ENCODE results near the gene MAN1A1.

GRCh38 chr6:119345114-119345513, 4.4 kb downstream of the MAN1A1 start:
- TF ChIP-seq RAD21 (IDR thresholded peaks at IDR 0.05; ENCODE audit: low read depth) (no peak), REST (IDR thresholded peaks at IDR 0.05; ENCODE audit: low read depth) (no peak), EGR1 (IDR thresholded peaks at IDR 0.05) (no peak), CEBPB (IDR thresholded peaks at IDR 0.05) (no peak), EP300 (IDR thresholded peaks at IDR 0.05; ENCODE audit: borderline replicate concordance) (no peak), YY1 (IDR thresholded peaks at IDR 0.05; ENCODE audit: low read depth) (no peak), TAF1 (IDR thresholded peaks at IDR 0.05; ENCODE audit: low read depth) (no peak), TEAD4 (IDR thresholded peaks at IDR 0.05) (no peak)

Data from Ishikawa (cell line).